Lower leg skin (tissue), 4 donors: ENCODE data around the gene SSR4. TPM values are rescaled to one million over a fixed set of nuclear protein-coding genes. Genes with fewer than 3 reads are reported as not detected.

Source experiments
- DNase-seq, 2 donors: peaks; one replicate each; pipeline ENCODE4 v3.0.0-alpha.2; 2019; ENCODE audit warnings: low spot score in 2 of 2
- H3K4me3 ChIP-seq: fragments of 200-600 bp; sonication (generic); 2 replicates; pipeline ENCODE4 v1.5.1; 2017; ENCODE audit warnings: mild to moderate bottlenecking, low read depth; ENCODE audit not compliant: poor library complexity, severe bottlenecking
- POLR2A ChIP-seq, 2 donors: fragments of 450-650 bp; IDR thresholded peaks; one replicate each; pipeline ENCODE4 v1.6.1; 2016 to 2017; ENCODE audit warnings: antibody characterized with exemption in 2 of 2, mild to moderate bottlenecking in 1 of 2, moderate library complexity in 1 of 2
- WGBS, 2 donors: methylation state at CpG; one replicate each; pipeline ENCODE4 v1.1.5; 2018; 5-methylcytosine and 5-hydroxymethylcytosine counted together
- intact Hi-C: fragments of 100-400 bp; cut with DNase I; formaldehyde crosslinking; loops from one replicate; pipeline ENCODE4 v1.15.0; 2023; ENCODE audit warnings: low total_unique reads
- total RNA-seq, 4 donors: library from RNA; depleted of rRNA; stranded (reverse); fragments of >200 nt; gene quantifications; one replicate each; pipeline ENCODE4 v1.1.0, GENCODE V29; 2016
- TF ChIP-seq, protein P1 (sequence below), 3 donors: fragments of 450-650 bp; IDR thresholded peaks; one replicate each; pipeline ENCODE4 v1.5.1; 2016; ENCODE audit warnings: antibody characterized with exemption in 3 of 3, mild to moderate bottlenecking in 3 of 3, moderate library complexity in 2 of 3

The SSR4 gene
- total RNA-seq, 4 donors from 2014 or later = 90.2 to 169 (median 156) TPM

DNA sequence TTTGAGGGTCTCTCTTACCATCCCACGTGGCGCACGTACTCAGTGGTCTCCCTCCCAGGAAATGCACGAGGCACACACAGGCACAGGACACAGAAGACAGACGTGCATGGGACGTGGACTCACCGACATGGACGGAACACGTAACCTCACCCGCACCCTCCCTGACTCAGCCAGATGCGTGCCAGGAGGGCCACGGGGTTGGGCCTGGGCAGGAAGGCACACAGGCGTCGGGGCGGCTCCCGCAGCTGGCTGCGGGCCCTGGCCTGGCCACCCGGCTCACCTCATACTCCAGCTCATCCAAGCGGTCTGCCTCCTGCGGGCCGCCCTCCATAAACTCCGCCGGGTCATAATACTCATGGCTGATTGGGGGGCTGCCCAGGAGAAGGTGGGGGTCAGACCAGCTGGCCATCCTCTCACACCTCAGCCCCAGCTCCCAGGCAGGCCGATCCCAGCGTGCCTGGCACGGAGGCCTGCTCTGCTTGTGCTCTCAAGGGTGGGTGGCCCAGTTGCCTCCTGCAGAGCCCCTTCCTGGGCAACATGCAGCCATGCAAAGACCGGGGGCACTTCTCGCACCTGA is 12.6 kb downstream of the SSR4 start:
- no peak for DNase-seq
- no peak overlapping the region for H3K4me3 ChIP-seq
- WGBS, 2 donors = 72 to 77% methylated on average over 9 to 28 of the region's 28 CpGs
- TF ChIP-seq POLR2A (IDR thresholded peaks at IDR 0.05) = no peak
- TF ChIP-seq, protein P1, sequence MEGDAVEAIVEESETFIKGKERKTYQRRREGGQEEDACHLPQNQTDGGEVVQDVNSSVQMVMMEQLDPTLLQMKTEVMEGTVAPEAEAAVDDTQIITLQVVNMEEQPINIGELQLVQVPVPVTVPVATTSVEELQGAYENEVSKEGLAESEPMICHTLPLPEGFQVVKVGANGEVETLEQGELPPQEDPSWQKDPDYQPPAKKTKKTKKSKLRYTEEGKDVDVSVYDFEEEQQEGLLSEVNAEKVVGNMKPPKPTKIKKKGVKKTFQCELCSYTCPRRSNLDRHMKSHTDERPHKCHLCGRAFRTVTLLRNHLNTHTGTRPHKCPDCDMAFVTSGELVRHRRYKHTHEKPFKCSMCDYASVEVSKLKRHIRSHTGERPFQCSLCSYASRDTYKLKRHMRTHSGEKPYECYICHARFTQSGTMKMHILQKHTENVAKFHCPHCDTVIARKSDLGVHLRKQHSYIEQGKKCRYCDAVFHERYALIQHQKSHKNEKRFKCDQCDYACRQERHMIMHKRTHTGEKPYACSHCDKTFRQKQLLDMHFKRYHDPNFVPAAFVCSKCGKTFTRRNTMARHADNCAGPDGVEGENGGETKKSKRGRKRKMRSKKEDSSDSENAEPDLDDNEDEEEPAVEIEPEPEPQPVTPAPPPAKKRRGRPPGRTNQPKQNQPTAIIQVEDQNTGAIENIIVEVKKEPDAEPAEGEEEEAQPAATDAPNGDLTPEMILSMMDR (IDR thresholded peaks at IDR 0.05) = no peak
- intact Hi-C loops = no loop called here

DNA sequence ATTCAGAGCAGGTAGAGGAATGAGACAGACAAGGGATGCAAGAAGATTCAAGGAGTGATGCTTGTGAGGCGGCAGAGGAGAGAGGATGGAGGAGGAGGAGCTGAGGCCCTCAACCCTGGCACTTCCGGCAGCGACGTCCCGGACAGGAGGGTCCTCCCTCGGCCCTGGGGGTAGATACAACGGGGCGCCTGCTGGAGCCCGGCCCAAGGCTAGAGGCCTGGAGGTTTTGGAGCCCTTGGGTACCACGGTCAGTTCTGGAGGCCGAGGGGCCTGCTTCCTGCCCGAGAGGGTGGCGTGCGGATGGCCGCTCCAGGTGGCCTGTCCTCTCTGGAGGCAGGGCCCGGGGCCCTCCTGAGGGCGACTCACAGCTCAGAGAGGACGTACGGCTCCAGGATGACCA is 13.5 kb downstream of the SSR4 start:
- 91% methylated on average over 11 to 19 of the region's 19 CpGs for WGBS, 2 donors
- TF ChIP-seq POLR2A (IDR thresholded peaks at IDR 0.05) = no peak
- TF ChIP-seq, protein P1 (IDR thresholded peaks at IDR 0.05) = no peak
- no peak for DNase-seq
- H3K4me3 ChIP-seq = no peak overlapping the region
- intact Hi-C loops = no loop called here

DNA sequence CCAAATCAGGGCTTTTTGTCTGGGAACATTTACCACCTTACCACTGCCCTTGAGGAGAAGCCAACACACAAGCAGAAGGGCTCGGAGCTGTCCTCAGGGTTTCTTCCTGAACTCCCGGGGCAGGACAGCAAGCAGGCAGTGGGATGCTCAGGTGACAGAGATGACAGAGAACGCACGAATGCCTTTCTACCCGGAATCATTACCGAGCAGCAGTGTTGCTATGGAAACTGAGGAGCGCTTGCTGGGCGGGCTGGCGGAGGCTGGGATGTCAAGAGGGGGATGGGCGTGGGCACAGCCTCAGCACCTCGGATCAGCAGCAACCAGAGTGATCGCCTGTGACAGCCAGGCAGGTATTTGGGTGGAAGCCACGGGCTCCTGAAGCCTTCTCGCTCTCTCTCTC is 17.8 kb downstream of the SSR4 start:
- H3K4me3 ChIP-seq = no peak overlapping the region
- DNase-seq = no peak
- WGBS, 2 donors = 58 to 75% methylated on average over 6 to 13 of the region's 14 CpGs
- intact Hi-C loops = no loop called here
- TF ChIP-seq POLR2A (IDR thresholded peaks at IDR 0.05) = no peak
- TF ChIP-seq, protein P1 (IDR thresholded peaks at IDR 0.05) = no peak

DNA sequence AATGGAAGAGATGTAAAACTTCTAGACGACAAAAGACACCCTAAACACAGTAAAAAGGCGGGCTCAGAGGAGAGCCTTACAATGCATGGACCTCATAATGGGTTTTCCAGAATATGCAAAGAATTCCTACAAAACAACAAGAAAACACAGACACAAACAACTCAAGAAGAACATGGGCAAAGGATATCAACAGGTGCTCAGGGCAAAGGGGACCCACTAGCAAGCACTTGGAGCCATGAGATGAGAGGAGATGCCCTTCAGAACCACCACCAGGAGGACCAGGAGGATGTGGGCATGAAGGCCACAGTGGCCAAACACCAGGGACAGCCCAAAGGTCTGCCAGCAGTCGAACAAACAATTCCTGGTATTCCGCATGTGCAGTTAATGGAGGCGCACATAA is 18.7 kb downstream of the SSR4 start:
- TF ChIP-seq POLR2A (IDR thresholded peaks at IDR 0.05) = no peak
- TF ChIP-seq, protein P1 (IDR thresholded peaks at IDR 0.05) = no peak
- no peak for DNase-seq
- no peak overlapping the region for H3K4me3 ChIP-seq
- intact Hi-C loops = no loop called here
- 90 to 95% methylated on average over 5 of the region's 5 CpGs for WGBS, 2 donors

DNA sequence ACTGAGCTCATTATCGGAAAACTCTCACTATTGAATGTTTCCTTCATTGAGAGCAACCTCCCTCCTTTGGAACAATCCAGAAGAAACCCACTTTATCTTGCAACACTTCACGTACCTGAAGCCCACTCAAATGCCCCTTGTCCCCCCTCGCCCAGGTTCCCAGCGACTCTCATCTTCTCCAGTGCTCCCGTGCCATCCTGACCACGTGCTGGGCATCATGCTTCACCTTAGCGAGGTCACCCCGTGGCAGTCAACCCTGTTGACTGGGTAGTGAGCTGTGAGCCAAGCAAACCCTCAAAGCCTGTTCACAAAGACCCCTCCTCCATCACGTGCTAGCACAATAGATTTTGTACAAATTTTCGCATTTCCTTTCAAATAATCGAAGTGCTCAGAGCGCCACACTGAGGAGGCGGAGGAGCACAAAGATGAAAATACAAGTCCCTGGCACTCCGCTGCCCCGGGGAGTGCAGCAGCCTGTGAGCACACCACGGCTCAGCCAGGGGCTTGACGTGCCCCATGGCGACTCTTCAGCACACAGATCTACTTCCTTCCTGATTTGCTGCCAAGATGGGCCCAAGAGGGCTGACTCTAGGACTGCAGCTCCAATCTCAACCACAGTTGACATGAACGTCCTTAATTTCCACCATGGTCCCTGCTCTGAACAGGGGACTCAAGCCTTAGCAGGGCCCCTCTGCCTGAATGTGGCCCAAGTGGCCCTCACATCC is 20.3 kb downstream of the SSR4 start:
- WGBS, 2 donors = 75 to 77% methylated on average over 13 to 19 of the region's 19 CpGs
- intact Hi-C loops = no loop called here
- no peak for TF ChIP-seq POLR2A (IDR thresholded peaks at IDR 0.05)
- TF ChIP-seq, protein P1 (IDR thresholded peaks at IDR 0.05) = no peak
- DNase-seq = no peak
- H3K4me3 ChIP-seq = no peak overlapping the region
